Stimulated activated CD4-positive, alpha-beta T cell treated with anti-CD3 and anti-CD28 coated beads, Interleukin-12 subunit alpha, Interleukin-12 subunit beta, amount 100 ng/mL, for 4 hours (primary cell): Measurements from ENCODE around the gene PIGL.
"Not testable (repeated sequence)": the region's sequence is repeated elsewhere in the genome, so short reads cannot be mapped to it uniquely, and the experiment has no call there.

Experiments used
- DNase-seq: peaks from one replicate; pipeline ENCODE4 v3.0.0-alpha.2; 2020

Gene PIGL

DNA sequence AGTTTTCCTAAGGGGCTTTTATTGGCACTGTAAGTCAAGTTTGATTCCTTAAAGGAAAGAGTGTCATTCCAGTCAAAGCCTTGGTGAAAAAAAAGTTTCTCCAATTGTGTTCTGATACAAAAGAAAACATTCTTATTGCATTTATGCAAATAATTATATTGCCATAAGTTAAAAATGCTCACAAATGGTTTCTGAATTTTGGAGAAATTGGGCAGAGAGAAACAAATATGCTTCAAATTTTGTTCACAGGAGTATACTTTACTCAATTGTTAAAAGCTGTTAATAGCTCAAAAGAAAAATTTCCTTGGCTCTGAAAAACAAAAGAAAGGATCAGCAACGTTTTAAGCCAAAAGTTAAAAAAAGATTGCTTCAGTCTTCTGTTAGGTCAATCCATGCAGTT, 60.2 kb downstream of the PIGL start:
- DNase-seq: no peak

DNA sequence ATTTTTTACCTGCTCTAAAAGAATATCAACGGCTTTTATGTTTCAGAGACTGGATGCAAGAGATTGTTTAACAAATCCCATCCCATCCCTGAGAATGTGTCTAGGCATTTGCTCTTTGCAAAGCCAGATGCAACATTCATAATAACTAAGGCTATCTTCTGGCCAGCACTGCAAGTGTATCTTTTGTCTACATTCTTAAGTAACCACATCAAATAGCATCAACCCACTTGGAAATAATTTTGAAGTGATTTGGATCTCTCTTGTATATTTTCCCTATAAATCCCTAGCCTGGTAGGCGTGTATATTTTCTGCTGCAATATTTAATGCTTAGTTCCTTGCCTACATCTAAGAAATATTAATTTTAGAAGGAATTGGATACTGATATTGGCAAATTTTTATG, 64.3 kb downstream of the PIGL start:
- DNase-seq: no peak

DNA sequence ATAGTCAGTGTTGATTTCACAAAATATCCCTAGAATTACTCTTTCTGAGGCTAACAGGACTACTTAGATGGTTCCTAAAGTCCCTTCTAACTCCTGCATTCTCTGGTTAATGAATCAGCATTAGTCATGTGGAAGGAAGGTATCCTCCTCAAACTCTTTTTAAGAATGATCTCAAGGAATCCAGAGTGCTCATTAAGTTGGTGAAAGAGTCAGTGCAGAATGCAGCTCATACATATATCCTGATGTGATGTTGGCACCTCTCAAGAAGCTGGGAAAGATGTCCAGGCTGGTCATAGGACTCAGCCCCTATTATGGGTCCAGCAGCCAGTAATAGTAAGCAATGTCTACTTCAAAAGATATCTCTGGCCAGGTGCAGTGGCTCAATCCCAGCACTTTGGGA, 65.5 kb downstream of the PIGL start:
- no peak for DNase-seq

DNA sequence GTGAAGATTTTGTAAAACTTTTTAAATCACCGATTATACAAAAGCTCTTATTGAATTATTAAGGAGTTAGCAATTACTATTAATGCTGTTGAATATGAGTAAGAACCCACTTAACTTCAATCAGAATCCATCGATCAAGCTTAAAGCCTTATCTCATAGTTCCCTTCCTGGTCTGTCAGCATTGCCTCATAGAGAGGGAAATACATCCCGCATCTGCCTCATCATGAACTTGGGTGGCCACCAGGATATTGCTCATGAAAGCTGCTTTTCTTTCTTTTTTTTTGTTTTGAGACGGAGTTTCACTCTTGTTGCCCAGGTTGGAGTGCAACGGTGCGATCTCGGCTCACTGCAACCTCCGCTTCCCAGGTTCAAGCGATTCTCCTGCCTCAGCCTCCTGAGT, 66.7 kb downstream of the PIGL start:
- no peak for DNase-seq

DNA sequence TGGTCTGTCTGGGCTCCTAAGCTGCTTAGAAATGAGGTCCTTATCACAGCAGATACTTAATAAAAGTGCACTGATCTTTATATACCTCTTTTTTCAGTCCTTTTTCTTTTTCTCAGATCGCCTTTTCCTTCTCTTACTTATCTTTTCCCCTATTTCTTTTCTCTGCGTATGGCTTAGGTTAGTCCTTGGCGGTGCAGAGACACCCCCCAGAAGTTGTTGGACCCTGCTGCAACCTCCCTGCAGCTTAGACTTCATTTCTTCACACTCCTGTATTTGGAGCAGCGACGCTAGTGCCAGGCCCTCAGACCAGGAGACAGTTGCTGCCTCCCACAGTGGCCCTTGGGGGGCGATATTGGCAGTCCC, 68.6 kb downstream of the PIGL start:
- no peak for DNase-seq

DNA sequence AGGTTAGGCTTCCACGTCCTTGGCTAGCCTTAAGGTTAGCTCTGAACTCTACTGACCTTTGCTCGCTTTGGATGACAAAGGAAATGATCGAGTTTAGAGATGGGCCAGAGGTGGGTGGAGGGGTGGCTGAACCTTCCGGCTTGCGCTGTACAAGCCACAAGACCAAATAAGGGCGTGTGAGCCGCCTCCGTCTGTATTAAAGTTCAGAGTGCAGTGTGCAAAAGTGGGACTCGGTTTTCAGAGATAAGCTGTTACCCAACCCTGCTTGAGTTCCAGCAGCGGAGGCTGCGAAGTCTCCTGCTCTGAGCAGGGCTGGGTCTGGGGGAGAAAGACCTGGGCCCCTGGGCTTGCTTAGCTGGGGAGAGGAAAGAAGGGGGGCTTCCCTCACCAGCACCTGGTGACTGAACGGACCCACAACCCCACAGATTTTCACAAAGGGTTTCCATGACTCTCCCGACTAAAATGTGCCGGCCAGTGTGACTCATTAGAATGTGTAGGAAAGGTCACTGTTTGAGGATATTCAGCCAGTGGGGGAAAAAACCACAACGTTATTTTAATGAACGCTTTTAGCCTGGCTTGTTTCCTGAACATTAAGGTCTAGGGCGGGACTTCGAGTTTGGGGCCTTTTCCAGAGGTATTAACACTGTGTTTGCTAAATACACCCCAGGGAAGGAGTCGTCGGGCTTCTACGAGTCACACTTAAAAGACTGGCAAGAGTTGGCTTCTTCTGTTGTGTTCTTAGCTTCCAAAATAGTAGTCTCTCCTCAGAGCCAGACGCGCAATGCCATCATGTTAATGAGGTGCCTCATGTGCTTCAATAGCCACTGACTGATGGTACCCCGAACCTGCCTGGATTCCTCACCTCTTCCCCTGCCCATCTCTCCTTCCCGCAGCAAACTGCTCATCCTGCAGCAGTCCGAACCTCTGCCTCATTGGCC, 69.3 kb downstream of the PIGL start:
- peak; percentile 52 for DNase-seq

DNA sequence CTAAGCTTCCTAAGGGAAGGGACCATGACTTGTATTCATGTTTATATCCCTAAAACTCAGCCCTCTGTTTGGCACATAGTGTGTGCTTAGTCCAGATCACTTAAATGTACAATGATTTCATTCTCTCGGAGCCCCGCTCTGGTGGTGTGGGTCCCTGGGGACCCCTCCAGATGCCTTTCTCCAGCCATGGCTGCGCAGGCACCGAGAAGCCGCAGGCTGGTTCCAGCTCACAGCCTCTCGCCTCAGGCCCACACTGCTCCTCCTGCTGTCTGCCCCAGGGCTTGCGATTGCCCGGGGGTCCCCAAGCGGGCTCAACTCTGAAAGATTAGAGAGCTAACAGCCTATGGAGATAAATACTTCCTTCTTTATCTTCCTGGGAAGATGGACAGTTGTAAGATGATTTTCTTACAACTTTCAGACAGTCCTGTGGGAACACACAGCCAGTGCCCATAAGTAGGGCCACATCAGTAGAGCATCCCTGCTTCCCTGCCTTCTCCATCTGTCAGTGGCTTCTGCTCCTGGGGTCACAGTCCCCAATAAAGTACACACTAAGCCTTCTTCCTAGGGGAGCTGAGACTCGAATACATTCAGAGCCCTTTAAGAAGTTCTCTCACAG, 70.0 kb downstream of the PIGL start:
- no peak for DNase-seq

DNA sequence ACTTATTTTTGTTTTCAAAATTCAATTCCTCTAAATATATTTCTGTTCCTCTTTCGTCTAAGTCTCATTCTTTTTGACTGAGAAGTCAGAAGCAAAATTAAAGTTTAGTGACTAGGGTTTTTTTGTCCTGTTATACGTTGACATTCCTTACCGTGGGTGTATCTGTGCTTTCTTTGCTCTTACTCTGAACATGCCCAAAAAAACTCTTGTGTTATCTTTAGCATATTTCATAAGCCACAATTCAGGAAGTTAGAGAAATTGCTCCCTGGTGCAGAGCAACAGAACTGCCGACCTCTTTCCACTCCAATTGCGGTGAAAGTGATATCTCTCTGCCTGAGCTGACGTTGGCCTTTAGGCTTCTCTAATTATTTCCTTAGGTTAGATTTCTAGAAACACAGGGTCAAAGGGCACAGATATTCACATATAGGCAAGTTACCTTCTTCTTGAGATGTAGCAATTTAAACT, 70.6 kb downstream of the PIGL start:
- no peak for DNase-seq

DNA sequence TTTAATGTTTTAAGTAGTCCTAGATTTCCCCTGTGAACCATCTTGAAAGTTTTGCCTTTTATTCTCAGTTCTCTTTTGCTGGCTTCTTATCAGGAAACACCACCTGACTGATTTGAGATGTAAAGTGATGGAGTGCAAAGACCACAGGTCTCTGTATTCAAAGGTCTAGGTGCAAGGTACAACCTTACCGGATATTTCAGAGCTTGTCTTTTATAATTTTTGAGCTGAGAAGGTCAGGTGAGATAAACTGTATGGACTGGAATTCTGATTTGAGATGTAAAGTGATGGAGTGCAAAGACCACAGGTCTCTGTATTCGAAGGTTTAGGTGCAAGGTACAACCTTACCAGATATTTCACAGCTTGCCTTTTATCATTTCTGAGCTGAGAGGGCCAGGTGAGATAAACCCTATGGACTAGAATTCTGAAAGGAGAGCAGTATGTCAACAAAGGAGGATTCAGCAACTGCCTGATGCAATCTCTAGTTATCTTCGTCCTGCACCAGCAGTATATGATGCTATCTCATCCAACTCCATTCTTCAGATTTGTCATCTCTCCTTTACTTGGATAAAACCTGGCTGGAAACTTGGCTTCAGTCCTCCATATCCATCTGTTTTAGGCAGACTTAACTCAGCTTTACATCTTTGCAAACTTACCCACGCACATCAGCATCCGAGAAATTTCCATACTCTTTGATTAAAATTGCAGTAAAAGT, 72.0 kb downstream of the PIGL start:
- no peak for DNase-seq

DNA sequence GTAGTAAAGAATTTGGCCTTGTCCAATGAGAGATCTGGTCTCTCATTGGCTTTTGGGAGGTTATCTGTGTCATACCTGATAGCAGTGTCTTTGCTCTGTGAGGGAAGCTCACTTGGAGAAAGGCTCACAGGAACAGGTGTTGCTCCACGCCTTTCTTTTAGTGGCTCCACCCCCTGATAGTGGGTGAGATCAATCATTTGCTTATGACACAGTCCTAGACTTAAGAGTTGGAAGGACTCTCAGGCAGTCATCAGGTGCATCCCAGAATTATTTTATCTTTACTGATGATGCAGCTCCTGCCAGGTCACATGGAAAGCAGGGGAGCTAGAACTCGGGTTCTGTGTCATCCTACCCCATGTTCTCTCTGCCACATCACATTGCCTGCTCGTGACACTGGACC, 76.9 kb downstream of the PIGL start:
- DNase-seq: no peak

DNA sequence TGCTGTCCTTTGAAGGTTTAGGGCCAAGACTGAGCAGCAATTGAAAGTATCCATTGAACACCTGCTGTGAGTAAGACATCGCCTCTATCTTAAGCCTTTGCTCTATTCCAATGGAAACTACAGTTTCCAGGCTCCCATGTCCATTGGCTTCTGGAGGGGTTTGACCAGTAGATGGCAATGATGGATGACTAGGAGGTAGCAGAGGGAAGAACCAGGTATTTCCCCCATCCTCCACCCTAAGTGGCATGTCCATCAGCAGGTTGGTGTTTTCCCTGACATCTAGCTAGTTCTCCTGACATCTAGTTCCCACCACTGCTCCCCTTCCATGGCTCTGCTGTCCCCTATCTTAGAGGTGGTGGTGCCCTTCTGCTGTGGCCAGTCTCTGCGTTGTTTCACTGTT, 77.5 kb downstream of the PIGL start:
- no peak for DNase-seq

DNA sequence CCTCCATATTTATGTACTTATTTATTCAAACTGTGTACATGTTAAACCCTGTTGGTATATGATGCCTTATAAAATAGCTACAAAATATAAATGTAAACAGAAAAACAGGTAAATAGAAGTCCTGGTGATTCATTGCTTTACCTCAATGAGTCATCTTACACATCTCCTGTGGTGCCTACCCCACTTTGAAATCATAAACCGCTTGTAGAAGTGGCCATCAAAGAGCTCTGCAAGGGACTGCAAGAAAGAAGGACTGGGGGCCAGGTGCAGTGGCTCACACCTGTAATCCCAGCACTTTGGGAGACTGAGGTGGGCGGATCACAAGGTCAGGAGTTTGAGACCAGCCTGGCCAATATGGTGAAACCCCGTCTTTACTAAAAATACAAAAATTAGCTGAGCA, 79.1 kb downstream of the PIGL start:
- not testable (repeated sequence) for DNase-seq

DNA sequence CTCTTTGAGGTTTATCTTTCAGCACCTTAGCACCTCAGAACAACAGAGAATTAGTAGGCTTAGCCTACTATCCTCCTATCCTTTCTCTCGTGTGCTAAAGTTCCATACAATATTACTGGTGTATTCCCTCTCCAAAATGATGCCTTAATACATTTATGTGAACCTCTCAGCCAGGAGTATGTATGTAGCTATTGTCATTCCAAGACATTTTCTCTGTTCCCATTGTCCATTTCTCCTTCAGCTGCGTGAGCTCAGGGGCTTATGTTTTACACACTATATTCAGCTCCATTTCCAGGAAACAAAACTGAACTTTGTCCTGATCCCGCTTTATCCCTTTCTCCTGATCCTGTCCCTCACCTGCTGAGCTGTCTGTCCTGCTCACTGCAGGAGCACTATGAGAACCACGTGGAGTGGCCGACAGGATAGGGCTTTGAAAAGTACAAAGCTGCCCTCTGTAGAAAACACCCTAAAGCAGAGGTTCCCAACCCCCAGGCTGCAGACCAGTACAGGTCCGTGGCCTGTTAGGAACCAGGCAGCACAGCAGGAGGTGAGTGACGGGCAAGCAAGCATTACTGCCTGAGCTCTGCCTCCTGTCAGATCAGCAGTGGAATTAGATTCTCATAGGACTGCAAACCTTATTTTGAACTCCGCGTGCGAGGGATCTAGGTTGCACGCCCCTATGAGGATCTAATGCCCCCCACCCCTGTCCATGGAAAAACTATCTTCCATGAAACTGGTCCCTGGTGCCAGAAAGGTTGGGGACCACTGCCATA, 80.5 kb downstream of the PIGL start:
- DNase-seq: no peak

DNA sequence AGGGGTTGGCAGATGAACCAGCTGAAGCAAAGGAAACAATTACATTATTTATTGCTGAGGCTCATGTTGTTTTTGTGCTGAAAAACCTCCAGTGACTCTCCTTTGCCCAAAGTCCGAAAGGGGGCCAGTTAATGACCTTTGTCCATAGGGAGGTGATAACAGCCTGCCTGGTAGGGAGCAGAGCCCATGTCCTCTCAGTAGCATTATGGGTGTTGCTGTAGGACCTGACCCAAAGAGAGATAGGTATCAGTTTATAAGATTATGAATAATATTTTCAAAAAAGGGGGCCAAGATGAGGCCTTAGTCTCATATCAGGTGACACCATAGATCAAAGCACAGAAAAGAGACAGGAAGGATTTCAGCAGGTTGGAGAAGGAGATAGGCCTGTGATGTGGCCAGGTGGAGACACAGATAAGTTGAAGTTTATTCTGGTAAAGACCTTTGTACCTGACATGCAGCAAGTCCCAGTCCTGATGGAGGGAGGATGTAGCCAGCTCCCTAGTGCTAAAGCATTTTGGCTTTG, 81.2 kb downstream of the PIGL start:
- no peak for DNase-seq

DNA sequence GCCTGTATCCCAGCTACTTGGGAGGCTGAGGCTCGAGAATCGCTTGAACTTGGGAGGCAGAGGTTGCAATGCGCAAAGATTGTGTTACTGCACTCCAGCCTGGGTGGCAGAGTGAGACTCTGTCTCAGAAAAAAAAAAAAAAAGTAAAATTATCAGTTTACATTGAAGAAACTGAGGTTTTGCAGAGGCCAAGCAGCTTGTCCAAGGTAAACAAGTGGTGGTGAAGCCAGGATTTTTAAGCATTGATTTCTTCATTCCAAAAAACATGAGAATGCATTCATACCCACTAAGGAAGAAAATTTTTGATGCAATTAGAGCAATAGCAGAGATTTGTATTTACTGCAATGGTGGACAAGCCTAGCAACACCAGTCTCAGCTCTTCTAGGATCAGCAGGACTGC, 83.5 kb downstream of the PIGL start:
- DNase-seq: no peak

DNA sequence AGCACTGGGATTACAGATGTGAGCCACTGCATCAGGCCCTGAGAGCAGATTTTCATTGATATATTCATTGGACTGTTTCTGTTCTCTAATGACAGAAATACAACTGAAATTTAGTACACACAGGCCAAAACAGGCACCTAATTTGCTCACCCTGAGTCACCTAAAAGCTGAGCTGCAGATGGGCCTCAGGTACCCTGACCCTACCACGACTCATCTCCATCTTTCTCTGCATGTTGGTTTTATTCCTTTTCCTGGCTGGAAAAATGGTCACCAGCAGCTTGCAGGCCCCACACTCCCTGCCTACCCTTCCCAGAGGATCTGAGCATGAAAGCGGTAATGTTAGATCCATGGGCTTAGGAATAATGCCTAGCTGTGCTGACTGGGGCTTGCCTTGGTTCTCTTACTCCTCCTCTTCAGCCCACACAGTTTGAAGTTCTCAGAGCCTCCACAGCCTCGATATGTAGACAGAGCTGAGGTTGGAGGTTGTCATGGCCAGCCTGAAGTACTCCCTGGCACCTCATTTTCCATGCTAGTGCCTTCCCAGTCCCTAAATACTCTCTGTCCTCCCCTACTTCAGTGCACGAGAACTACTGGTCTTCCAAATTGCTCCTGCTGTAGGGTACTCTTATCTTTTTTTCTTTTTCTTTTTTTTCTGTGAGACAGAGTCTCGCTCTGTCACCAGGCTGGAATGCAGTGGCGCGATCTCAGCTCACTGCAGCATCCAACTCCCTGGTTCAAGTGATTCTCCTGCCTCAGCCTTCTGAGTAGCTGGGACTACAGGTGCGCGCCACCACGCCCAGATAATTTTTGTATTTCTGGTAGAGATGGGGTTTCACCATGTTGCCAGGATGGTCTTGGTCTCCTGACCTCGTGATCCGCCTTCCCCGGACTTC, 85.2 kb downstream of the PIGL start:
- no peak for DNase-seq

DNA sequence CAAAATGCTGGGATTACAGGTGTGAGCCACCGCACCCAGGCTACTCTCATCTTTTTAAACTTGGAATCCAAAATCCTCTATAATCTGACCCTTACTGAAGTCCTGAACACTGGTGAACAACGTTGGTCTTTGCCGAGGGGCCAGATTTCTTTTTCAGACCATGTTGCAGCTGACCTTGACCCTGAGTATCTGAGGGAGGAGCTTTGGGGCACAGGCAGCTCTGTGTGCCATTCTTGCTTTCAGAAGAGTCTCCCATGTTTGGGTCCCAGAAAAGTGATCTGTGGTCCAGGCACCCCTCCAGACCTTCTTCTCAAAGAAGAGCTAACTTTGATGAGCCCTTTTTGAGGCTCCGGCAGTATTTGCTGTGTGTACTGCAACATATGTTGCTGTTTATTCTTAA, 85.8 kb downstream of the PIGL start:
- no peak for DNase-seq

DNA sequence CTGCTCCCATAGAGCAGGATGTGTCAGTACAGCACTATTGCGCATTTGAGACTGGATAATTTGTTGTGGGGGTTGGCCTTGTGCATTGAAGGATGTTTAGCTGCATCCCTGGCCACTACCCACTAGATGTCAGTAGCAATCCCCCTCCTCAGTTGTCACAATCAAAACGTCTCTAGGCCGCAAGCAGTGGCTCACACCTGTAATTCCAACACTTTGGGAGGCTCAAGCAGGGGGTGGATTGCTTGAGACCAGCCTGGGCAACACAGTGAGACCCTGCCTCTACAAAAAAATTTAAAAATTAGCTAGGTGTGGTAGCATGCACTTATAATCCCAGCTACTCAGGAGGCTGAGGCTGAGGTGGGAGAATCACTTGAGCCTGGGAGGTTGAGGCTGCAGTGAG, 87.8 kb downstream of the PIGL start:
- DNase-seq: no peak

DNA sequence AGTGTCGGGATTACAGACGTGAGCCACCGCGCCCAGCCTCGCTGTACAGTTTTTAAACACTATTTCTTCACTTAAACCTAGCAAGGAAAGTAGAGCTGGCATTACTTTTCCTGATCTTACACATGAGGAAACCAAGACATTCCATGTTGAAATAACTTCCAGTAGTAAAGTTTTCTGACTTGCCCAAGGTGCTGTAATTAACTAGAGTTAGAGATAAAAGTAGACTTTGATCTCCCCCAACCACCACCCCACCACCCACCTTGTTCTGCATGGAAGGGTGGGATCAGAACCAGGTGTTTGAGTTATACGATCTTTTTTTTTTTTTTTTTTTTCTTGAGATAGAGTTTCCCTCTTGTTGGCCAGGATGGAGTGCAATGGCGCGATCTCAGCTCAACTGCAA, 89.2 kb downstream of the PIGL start:
- no peak for DNase-seq

DNA sequence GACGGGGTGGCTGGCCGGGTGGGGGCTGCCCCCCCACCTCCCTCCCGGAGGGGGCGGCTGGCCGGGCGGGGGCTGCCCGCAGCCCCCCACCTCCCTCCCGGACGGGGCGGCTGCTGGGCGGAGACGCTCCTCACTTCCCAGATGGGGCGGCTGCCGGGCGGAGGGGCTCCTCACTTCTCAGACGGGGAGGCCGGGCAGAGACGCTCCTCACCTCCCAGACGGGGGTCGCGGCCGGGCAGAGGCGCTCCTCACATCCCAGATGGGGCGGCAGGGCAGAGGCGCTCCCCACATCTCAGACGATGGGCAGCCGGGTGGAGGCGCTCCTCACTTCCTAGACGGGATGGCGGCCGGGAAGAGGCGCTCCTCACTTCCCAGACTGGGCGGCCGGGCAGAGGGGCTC, 95.1 kb downstream of the PIGL start:
- not testable (repeated sequence) for DNase-seq
